GM10266 (cell line): ENCODE results near the gene PPP1R16B.

Experiments used
- DNase-seq: peaks from one replicate; pipeline ENCODE4 v3.0.0; 2012; ENCODE audit errors: extremely low spot score
- CTCF ChIP-seq: IDR thresholded peaks from 2 replicates; pipeline ENCODE4 v1.5.1; 2012; ENCODE audit warnings: mild to moderate bottlenecking, low read depth; ENCODE audit not compliant: control insufficient read depth, insufficient read depth; ENCODE audit errors: missing control alignments

Gene PPP1R16B

GRCh38 chr20:38872036-38872435, 66.5 kb downstream of the PPP1R16B start:
- TF ChIP-seq CTCF = no peak
- no peak for DNase-seq

- no peak for DNase-seq
- TF ChIP-seq CTCF = no peak
Measured at GRCh38 chr20:38872491-38873049, 67.1 kb downstream of the PPP1R16B start.

GRCh38 chr20:38873050-38873581, 67.6 kb downstream of the PPP1R16B start:
- DNase-seq = peak; percentile 76
- TF ChIP-seq CTCF = no peak

GRCh38 chr20:38874460-38875174, 69.1 kb downstream of the PPP1R16B start:
- DNase-seq = no peak
- no peak for TF ChIP-seq CTCF

- TF ChIP-seq CTCF = peak; percentile 12
- DNase-seq = peak; percentile 75
Measured at GRCh38 chr20:38875175-38875993, 69.9 kb downstream of the PPP1R16B start.

GRCh38 chr20:38877483-38877882, 72.0 kb downstream of the PPP1R16B start:
- DNase-seq = no peak
- TF ChIP-seq CTCF = no peak
